Measurements from ENCODE around the gene LGI4.
"Not testable (repeated sequence)": the region's sequence is repeated elsewhere in the genome, so short reads cannot be mapped to it uniquely, and the experiment has no call there.

Gene LGI4

DNA sequence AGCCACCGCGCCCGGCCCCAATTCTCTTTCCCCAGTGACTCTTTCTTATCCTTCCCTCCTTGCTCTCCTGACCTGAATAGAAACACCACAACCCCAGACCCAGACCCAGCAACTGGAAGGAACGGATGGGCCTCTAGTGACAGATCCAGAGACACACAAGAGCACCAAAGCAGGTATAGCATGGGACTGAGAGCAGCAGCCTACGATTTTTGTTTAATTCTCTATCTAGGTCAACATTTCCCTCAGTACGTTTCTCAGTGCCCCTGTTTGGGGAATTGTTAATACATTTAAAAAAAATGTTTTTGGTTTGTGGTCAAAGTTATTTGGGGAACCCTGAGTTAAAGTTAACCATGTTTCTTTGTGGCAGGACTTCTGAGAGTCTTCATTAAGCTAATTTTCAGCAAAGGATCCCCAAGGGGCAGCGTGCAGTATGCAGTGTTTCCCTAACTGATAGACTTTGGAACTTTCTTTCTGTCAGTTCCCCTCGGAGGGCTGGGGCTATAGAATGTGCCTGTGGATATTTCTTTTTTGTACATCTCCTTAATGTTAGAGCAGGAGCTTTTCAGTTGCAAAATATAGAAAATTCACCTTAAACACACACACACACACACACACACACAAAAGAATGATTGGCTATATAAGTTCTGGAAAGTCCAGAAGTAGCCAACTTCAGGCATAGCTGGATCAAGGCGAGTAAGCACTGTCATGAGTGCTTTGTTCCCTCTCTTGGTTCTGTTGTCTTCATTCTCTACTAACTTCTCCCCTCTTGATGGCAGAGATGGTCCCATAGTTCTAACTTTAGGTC, 26.0 kb upstream of the LGI4 start:
- DNase-seq = no peak

DNA sequence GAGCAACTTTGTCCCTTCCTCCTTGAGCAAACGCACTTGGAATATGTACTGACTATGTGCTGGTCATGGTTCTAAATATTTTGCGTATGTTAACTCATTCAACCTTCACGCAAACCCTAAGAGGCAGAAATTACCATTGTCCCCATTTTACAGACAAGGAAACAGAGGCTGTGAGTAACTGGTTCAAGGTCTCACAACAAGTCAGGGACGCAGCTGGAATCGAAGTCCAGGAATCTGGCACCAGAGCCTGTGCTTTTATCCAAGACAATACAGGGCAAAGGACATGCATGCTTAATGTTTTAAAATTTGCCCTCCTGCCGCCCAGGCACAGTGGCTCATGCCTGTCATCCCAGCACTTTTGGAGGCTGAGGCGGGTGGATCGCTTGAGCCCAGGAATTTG, 24.7 kb upstream of the LGI4 start:
- DNase-seq = no peak

GRCh38 chr19:35157431-35157830, 22.6 kb upstream of the LGI4 start:
- no peak for DNase-seq

DNA sequence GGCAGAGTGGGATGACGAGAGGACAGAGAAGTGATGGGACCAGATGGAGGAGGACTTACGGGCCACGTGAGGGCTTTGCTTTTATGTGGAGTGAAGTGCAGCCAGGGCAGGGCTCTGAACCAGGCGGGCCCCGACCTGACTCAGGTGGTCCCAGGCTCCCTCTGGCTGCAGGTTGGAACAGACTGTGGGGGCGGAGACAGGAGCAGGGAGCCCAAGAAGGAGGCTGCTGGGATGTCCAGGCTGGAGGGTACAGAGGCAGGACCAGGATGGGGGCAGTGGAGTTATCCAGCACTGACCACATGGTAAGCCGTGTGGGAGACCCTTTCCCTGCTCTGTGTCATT, 21.8 kb upstream of the LGI4 start:
- no peak for DNase-seq

DNA sequence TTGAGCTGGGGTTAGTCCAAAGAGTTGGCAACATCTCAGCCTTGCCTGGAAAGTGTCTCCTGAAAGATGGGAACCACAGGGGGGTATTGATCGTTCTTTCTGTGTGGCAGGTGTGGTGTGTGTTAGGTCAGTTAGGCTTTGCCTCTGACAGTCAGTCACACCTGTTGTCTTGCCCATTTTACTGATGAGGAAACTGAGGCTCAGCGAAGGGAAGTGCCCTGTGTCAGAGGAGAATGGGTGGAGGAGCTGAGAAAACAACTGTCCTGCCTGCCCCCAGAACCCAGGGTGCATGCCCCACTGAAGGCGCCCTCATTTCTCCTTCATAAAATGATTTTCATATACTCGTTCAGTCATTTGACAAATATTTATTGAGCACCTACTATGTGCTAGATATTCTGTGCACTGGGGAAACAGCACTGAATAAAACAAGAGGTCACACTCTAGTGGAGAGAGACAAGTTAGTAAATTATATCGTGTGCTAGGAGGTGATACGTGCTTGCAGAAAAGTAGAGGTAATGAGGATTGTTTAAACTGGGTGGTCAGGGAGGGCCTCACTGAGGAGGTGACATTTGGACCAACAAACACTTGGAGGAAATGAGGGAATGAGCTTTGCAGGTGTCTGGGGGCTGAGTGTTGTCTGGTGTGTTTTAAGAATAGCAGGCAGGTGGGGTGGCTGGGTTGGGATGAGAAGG, 21.3 kb upstream of the LGI4 start:
- DNase-seq = no peak

DNA sequence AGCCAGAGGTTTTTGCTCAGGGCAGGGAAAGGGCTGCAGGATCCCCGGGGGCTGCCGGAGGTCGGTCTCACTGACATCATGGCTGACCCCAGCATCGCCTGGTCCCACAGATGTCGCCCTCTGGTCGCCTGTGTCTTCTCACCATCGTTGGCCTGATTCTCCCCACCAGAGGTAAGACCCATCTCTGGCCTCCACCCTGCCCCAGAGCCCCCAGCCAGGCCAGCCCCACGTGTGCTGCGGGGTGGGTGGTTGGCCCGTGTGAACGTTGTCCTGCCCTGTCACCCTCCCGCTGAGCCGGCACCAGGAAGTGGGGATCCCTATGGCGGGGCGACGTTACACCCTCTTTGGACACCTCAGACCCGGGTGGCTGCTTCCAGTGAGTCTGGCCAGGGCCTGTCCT, 20.6 kb upstream of the LGI4 start:
- no peak for DNase-seq

DNA sequence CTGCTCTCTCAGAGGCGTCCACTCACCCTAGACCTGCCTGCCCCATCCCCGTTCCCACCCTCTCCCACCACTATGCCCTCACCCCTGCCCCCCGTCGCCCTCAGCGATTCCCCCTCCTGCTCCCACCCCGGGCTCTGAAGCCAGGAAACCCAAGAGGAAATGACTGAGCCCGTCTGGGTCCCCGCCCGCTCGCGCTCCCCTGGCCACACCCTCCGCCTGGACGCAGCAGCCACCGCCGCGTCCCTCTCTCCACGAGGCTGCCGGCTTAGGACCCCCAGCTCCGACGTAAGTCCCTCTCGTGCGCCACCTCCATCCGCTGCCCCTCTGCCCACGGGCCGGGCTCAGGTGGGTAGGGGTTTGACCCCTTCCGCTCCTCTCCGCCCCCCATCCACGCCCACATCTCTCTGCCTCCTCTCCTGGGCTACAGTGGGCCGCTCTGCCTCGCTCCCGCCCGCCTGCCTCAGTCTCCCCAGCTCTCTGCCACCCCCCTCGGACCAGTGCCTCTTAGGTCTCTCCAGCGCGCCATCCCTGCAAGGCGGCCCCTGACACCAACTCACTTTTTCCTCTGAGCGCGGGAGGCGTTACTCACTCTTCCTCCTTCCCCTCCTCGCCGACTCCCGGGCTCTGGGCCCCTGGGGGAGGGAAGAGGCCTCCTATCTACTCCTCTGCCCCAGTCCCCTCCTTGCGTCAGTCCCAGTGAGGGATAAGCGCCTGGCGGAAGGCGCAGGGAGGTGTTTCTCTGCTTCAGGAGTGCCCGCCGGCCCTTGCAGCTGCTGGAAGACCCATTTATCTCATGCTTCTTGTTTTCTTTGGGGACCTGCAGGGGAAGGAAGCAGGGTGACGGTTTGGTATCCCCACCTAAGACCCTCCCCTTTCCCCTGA, 19.9 kb upstream of the LGI4 start, which contains the start of gene FXYD5:
FXYD5 (plus strand) TSS at position 211 of the 882 bp plus-strand sequence. CDS start 816 bp downstream, outside the sequence.
- DNase-seq = no peak

GRCh38 chr19:35153701-35154524, 19.1 kb upstream of the LGI4 start:
- no peak for DNase-seq

GRCh38 chr19:35153129-35153522, 18.3 kb upstream of the LGI4 start:
- not testable (repeated sequence) for DNase-seq

DNA sequence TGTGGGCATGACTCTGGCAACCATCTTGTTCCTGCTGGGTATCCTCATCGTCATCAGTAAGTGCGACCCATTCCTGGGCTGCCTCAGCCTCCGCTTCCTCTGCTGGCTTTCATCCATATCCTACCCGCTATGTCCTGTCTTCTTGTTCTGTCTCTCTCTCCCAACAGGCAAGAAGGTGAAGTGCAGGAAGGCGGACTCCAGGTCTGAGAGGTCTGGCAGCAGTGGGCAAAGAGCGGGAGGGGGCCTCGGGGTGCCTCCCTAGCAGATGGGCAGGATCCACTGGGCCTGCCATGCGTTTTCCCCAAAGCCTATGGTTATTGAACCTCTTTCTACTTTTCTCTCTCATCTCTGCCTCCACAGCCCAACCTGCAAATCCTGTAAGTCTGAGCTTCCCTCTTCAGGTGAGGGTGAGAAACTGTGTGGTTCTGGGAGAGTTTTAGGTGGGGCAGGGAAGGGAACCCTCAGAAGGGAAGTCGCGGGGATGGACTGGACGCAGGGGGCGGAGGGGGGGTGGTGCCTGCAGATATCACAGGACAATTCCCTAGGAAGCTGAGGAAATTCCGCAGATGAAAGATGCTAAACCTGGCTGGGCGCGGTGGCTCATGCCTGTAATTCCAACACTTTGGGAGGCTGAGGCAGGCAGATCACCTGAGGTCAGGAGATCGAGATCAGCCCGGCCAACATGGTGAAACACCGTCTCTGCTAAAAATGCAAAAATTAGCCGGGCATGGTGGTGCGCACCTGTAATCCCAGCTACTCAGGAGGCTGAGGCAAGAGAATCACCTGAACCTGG, 16.6 kb upstream of the LGI4 start:
- DNase-seq = no peak

DNA sequence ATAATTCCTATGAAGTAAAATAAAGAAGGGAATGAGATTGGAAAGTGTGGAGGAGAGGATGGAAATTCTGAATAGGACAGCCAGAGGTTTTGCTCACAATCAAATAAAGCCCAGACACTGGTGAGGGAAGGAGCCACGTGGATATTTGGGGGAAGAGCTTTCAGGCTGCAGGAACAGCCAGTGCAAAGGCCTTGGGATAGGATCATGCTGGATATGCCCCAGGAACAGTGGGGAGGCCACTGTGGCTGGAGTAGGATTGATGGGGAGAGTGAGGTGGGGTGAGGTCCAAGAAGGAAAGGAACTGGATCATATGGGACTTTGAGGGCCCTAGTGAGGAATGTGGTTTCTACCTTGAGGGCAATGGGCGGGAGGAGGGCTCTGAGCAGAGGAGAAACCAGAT, 15.6 kb upstream of the LGI4 start:
- DNase-seq = no peak

DNA sequence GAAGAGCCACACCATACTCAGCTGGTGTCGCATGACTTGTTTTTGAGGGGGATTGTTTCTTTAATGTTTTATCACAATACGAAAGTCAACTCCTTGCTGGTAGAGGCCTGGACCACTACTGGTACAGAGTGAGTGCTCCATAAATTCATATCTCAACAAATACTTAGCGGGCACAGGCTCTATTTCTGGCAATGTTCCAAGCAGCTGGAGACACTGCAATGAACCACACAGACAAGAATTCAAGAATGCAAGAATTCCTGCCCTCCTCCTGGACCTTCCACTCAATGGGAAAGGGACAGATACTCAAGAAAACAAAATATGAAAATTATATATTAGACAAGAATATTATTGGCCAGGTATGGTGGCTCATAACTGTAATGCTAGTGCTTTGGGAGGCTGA, 14.6 kb upstream of the LGI4 start:
- DNase-seq = no peak

DNA sequence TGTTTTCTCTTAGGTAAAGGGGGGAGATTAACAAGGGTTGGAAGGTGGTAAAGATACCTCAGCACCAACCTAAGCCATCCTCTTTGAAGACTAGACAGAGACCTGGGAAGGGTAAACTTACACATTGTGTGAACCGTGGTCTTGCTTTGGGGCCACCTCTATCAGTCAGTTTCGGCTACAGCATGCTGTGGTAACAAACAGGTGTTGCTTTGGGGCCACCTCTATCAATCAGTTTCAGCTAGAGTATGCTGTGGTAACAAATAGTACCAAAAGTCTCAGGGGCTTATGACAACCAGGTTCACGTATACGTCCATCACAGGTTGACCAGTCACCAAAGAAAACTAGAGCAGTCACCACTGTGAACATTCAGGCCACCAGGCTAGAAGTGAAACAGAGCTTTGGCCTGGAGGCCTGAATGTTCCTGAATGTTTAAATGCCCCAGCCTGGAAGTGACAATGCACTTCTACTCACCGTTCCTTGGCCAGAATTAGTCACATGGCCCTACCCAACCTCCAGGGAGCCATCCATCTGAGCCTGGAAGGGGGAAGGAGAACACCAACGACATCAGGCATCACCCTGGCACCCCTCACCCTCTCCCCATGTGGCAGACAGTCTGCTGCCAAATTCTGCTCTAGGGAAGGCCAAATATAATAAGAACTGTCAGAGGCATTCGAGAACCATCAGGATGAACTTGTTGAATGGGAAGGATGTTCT, 12.0 kb upstream of the LGI4 start:
- no peak for DNase-seq

DNA sequence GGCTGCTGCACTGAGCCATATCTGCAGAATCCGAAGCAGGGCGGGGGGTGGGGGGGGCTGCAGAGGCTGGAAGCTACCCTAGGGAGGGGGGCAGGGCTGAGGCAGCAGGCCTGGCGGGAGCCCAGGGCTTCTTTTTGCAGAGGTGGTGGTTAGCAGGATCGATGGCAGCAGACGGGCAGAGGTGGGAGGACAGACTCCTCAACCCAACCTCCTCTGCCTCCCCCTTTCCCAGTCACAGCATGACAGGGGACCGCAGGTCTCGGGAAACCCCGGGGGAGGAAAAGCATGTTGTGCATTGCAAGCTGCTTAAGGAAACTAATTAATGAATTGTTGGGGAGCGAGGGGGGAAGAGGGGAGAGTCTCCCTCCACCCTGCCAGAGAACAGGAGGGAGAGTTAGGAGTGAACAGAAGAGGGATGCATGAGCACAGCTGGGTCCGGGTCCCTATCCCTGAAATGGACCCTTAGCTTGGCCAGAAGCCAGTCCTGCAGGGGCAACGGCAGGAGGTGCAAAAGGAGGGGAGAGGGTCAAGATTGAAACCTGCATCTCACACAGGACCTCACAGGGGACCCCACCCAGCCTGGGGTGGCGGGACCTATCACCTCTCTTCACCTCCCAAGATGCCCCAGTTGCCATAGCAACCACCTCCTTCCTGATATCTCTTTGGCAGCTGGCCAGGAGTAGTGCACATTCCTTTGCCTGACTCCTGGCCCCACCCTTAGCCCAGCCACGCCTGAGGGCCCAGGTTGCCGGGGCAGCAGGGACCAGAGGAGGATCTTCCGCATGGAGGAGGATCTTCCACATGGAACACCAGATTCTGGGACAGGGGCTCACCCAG, 10.0 kb upstream of the LGI4 start:
- no peak for DNase-seq

DNA sequence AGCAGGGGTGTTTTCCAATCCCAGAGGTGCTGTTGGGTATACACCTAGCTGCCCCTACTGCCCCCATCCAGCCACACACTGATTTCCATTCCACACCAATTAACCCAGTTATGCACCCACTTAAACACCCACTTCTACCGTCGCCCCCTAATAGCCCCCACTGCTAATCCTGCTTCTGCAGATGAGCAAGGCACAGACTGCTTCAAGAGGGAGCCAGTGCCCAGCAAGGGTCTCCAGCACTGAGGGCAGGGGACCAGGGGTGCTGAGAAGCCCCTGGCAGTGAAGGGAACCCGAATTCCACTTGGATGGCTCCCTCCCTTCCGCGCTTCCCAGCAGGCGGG, 9.4 kb upstream of the LGI4 start:
- DNase-seq = no peak

DNA sequence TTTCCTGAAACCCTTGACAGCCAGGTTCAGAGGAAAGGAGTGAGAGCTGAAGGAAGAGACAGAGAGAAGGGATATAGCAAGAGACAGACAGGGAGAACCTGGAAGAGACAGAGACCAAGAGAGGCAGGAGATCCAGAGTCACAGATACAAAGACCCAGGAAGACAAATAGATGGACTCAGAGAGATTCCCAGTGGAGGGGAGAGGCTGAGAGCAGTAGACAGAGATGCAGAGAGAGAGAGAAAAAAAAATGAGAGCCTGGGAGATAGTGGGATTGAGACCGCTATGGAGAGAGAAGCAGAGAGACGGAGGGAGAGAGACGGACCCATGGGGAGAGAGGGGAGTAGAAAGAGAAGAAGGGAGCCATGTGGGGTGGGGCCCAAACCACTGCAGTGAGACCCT, 9.0 kb upstream of the LGI4 start:
- no peak for DNase-seq

DNA sequence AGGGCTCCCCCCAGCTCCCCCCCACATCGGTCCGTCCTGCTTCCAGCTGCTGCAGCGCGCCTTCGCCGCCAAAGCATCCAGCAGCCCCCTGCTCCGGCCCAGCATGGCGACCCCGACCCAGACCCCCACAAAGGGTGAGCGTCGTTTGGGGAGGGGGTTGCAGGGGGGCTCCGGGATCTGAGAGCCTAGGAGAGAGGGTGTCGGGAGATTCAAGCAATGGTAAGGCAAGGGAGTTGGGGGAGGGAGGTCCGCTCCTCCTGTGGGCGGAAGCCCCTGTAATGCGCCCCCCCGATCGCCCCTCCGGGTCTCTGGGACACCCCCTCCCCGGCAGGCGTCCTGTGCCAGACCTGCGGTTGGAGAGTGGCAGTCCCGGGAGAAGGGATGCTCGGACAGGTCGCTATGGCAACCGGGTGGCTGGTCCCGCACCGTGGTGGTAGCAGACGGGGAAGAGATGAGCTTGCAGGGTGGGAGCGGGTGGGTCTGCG, 8.4 kb upstream of the LGI4 start, which contains the start of gene FXYD7:
FXYD7 (plus strand) TSS at position 25 of the 485 bp plus-strand sequence; CDS start at position 104, 79 bp downstream.
- no peak for DNase-seq

DNA sequence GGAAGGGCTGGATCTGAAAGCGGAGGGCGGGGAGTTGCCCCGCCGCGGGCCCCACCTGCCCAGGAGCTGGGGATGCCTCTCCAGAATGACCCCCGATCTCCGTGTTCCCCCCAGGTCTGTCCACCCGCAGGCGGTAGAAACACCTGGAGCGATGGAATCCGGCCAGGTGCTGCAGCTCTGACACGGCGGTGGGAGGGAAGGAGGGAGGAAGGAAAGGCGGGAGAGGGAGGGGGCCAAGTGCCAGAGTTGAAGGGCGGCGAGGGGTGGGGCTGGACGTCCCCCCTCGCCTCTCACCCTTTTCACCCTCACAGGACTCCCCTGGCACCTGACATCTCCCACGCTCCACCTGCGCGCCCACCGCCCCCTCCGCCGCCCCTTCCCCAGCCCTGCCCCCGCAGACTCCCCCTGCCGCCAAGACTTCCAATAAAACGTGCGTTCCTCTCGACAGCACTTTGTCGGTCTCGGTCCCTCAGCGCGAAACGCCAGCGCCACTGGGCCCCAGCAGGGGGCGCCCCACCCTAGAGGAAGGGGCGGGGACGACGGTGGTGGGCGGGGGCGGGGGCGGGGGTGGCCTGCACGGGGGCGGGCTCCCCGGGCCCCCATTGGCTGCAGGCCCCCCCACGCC, 7.9 kb upstream of the LGI4 start:
- DNase-seq = no peak

DNA sequence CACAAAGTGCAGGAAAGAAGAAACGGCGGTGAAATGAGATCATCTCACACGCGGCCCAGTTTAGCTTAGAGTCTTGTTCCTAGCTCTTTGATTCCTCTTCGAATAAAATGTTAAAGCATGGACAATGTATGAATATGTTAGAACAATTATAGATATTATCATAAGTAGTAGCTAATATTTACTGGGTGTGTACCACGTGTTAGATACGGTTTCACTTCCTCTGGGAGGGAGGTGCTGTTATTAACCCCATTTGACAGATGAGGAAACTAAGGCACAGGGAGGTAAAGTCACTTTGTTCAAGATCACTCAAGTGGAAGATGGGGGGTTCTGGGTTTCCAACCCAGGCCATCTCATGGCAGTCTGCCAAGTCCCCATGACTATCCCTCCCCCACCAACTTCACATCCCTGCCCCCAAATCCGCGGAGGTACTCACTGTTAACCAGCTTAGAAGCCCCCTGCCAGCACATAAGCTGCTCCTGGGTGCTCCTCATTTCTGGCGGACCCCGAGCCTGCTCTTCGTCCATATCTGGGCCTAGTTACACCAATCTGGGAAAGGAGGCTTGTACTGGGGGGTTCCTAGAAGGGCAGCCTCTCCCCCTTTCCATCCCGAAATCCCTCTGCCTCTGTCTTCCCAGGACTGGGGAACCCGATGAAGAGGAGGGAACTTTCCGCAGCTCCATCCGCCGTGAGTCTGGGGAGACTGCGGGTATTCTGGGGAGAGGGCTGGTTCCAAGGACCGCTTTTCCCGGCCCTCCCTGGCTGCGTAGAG, 7.2 kb upstream of the LGI4 start:
- DNase-seq = no peak
